NCI-H1417 treated with DMSO at 0.1 percent for 48 hours (cell line): ENCODE data around the gene SYT6.

Source experiments
- DNase-seq: peaks from one replicate; lab custom pipeline; 2025; lab: John Stamatoyannopoulos, UW

SYT6 gene, protein sequence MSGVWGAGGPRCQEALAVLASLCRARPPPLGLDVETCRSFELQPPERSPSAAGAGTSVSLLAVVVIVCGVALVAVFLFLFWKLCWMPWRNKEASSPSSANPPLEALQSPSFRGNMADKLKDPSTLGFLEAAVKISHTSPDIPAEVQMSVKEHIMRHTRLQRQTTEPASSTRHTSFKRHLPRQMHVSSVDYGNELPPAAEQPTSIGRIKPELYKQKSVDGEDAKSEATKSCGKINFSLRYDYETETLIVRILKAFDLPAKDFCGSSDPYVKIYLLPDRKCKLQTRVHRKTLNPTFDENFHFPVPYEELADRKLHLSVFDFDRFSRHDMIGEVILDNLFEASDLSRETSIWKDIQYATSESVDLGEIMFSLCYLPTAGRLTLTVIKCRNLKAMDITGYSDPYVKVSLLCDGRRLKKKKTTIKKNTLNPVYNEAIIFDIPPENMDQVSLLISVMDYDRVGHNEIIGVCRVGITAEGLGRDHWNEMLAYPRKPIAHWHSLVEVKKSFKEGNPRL

DNA sequence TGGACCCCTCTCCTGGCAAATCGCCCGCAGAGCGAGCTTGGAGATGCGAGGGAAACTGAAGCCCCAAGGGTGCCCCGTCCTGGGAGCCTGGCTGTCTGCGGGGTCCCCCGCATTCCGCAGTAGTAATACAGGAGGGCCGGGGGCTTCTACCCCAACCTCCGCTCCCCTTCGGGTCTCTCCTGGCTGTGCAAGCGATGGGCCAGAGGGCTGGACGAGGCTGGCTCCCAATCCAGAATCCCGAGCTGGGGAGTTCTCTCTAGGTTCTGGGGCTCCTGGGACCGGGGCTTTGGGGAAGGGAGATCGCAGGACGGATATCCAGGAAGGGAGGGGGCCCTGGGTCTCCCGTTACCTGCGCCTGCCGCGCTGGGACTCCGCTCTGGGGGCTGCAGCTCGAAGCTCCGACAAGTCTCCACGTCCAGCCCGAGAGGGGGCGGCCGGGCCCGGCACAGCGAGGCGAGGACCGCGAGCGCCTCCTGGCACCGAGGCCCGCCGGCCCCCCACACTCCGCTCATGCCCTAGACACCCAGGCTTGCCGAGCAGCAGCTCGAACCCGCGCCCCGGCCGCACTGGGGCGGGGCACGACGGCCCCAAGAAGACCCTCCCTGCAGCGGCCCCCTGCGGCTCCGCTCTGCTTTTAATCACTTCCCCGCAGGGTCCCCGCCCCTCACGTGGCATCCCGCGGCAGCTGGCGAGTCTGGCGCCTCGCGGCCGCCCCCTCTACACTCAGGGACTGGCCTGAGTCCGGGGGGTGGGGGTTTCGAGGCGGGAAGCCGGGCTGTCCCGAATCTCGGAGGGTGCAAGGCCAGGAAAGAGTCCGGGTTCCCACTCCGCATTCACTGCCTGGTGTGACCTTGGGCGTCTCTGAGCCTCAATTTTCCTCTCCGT lies at the start of gene SYT6:
TSS of gene SYT6 (minus strand) at position 609 of the 885 bp plus-strand sequence. CDS start at position 512, 97 bp downstream.
- no peak for DNase-seq

- DNase-seq = no peak
Measured at GRCh38 chr1:114201486-114201885, 47.8 kb upstream of the SYT6 start.

DNA sequence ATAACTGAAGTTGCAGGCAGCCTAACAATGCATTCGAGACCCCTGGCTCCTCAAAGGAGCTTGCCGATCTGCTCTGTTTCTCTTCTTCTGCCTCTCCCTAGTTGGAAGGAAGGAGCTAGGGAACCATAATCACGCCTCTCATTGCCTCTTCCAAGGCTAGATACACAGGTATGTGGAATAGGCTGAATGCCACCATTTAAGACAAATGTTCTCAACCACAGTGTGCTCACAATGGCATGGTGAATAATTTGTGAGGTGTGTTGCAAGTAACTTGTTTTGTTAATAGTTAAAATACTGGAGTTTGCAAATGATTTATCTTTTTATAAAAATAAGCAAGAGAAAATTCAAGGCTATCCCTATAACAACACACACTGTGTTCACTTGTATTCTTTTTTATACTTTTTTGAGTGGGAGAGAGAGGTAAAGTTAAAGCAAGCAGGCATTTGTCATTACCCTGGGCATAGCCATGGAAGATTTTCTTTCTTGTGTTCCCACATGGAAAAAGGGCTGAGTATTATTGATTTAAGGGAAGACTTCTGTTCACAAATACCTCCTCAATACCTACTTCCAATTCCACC lies 45.4 kb upstream of the SYT6 start:
- no peak for DNase-seq

GRCh38 chr1:114196992-114197907 lies 43.6 kb upstream of the SYT6 start:
- DNase-seq = no peak

DNA sequence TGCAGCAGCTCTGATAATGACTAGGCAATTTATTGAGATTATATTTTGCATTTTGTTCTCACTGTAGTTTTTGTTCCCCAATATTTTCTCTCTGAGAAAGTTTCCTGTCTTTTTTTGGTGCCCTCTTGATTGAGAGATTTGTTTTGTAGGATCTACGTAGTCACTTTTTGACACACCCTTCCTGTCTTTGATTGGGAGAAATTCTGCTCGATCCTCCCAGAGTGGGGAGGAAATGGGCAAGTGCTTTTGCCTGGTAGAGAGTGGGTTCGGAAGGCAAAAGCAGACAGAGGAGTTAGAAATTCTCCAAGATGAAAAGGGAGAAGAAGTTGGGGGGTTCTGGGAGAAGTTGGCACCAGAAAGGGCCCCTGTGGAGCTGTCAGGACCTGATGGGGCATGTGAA lies 42.1 kb upstream of the SYT6 start:
- DNase-seq = no peak

DNA sequence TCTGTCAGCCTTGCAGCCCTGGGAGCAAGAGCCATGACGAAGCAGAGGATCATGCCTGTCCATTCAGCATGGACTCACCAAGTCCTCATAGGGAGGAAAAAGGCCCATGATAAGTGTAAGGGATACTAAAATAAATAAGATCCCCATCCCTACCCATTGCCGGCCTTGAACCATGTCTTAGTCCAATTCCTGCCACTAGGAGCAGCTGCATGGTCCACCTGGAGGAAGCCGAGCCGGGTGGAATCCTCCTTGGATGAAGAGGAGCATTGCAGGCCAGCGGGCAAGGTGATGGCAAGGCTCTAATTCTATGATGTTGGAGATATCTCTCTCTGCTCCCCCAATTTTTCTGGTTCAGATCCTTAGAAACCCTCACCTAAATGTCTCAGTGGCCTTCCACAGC lies 38.7 kb upstream of the SYT6 start:
- no peak for DNase-seq

DNA sequence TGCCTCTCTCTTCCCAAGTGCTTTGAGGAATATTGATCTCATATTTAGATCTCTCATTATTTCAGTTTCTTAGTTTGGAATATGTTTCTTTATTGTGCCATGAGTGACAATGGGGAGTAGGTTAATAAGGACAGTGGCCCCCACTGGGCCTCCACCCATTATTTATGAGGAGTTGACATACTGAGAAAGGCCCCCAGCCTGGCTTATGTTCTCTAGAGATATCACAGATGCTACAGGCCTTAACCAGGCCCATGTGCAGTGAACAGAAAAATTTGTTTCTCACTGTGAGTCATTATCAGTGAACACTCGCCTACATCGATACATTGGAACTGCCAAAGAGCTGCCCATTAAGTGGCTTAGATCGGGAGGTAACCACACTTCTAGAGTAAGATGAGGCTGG lies 35.7 kb upstream of the SYT6 start:
- DNase-seq = no peak

DNA sequence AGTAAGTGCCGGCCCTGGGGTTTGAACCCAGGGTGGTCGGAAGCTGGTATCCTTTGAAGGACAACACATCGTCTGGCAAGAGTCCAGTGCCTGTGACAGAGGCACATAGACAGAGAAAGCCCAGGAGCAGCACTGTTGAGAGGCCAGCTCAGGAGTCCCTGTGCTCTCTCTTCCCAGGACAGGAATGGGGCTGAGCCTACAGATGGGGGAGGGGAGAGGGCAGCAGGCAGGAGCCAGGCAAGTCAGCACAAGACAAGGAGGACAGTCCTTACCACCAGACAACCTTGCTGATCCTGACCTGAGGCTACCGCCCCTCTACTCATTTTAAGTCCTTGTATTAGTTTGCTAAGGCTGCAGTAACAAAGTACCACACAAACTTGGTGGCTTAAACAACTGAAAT lies 27.7 kb upstream of the SYT6 start:
- DNase-seq = no peak

- no peak for DNase-seq
Measured at GRCh38 chr1:114180742-114181141, 27.1 kb upstream of the SYT6 start.

GRCh38 chr1:114178936-114179335 lies 25.3 kb upstream of the SYT6 start:
- DNase-seq = no peak

GRCh38 chr1:114177282-114177681 lies 23.6 kb upstream of the SYT6 start:
- no peak for DNase-seq

- DNase-seq = no peak
Measured at GRCh38 chr1:114176366-114176765, 22.7 kb upstream of the SYT6 start.

DNA sequence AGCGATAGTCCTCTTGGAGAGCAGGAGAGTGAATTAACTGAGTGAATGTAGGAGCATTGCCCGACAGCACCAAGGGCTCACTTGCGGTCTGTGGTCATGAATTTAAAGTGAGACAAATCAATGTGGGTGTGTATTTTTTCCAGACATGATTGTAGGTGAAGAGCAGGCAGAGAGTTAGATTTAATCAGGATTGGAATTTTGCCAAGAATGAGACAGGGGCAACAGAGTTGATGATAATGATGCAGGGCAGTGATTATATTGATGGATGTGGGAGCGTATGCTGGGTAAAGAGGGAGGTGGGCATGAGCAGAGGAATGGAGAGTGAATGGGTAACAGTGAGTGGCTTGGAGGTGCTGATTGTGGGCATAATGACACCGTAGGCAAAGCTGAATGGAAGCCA lies 20.0 kb upstream of the SYT6 start:
- no peak for DNase-seq

DNA sequence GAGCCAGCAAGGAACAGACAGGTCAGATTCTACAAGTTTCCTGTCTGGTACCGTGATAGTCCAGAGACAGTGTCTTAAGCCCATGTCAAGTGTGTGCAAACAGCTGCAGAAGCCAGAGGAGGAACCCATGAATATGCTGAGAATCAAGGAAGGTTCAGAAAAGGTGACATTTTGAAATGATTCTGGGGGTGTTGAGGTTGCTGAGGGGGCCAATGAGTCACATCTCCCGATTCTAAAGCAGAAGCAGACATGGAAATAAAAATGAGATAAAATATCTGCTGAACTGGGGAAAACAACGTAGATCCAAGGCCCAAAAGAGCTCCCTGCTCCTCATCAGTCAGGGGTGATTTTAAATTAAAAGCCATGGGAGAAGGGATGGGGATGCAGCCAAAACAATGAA lies 15.8 kb upstream of the SYT6 start:
- no peak for DNase-seq

GRCh38 chr1:114167226-114167625 lies 13.6 kb upstream of the SYT6 start:
- DNase-seq = no peak

DNA sequence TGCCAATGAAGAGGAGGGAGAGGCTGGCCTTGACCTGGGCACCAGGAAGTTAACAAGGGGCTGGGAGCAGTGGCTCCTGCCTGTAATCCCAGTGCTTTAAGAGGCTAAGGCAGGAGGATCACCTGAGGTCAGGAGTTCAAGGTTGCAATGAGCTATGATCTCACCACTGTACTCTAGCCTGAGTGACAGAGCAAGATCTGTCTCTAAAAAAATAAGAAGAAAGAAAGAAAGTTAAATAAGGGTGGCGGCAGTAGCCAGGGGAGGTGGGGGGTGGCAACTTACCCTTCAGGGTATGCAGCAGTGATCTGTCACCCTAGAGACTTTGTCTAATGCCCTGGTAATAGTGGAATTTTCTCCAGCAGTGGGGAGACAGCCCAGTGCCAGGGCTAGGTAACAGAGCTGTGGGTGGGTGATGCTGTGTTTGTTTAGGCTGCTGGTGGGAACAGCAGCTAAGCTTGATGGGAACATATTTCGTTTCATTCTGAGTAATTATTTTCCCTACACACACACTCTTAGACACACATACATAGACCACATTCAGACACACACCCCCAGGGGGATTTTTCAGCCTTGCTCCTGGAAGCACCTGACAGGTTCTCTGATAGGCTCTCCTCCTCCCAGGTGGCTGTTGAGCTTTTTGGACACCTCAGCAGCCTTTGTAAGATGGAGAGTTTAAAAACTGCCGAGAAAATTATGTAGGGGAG lies 11.3 kb upstream of the SYT6 start:
- DNase-seq = no peak

- DNase-seq = no peak
Measured at GRCh38 chr1:114159941-114160340, 6.3 kb upstream of the SYT6 start.

- no peak for DNase-seq
Measured at GRCh38 chr1:114157275-114157660, 3.6 kb upstream of the SYT6 start.

DNA sequence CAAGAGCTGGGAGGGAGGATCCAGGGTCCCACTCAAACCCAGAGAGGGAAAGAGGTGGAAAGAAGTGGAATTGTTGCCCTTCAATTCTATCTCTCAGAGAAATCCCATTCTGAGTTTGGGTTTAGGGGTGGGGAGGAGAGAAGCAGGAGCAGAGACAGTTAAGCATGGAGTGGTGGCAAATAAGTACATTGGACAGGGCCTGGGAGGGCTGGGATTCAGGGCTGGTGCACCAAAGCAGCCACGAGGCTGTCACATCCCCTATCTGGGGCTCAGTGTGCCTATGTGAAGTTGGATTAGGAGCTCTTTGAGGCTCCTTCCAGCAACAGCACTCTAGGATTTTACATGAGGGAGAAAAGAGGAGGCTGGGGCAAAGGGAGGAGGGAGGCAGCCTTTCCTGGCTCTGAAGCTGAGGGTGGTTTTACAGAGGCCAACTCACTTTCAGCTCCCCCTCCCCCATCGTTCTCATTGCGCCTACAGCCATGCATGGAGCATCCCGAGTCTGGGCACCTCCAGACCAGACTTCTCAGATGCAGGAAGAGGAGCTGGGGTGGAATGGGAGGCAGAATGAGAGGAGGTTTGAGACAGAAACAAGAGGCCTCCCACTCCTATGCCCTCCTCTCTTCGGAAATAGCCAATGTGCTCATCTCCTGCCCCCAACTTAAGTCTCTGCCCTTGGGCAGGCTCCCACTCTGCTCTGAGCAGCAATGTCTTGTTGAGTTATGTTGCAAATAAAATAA lies 3.0 kb upstream of the SYT6 start:
- no peak for DNase-seq

DNA sequence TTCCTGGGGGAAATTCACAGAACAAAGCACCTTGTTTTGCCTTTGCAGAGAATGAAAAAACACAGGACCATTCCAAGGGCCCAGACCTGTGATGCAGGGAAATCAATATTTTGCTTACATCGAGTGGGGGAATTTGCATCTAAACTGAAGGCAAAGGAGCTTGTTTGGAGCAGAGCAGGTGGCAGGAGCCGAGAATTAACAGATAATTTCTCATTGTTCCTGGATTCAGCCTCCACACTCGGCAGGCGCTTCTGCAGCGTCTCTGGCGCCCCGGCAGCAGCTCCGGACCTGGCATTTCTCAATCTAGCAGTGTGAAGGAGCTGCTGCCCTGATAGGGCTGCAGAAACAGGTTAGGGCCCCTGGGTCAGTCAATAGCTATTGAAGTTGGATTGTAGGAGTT lies 2.0 kb upstream of the SYT6 start:
- no peak for DNase-seq
